HG03045 (cell line): ENCODE data around the gene TAAR6.
"Not testable (repeated sequence)": the region's sequence is repeated elsewhere in the genome, so short reads cannot be mapped to it uniquely, and the experiment has no call there.

ENCODE experiments used
- ATAC-seq: cut with Tn5 transposase; IDR thresholded peaks from one replicate; pipeline ENCODE4 v1.9.1; 2021; ENCODE audit warnings: mild to moderate bottlenecking, moderate library complexity; ENCODE audit not compliant: unreplicated experiment

TAAR6 gene

GRCh38 chr6:132570221-132570777 is at the start of gene TAAR6:
Gene TAAR6 (plus strand): TSS chr6:132570322. CDS start chr6:132570322, 0 bp downstream.
- ATAC-seq: no peak

DNA sequence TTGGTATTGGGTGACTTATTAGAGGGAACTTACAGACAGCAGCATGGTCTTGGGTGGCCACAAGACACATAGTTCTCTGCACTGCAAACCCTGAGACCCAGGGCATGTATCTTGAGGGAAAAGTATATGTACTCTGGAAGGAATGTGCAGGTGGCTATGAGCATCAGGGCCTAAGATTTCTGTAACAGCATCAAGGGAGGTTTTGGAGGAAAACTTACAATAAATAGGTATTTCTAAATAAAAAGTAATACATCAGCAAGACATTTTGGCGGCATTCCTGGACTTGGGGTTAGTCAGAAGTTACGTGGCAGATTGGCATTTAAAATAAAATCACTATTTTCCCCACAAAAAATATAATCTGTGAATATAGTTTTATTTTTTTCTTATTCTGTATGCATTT is 49.2 kb upstream of the TAAR6 start:
- ATAC-seq: no peak

DNA sequence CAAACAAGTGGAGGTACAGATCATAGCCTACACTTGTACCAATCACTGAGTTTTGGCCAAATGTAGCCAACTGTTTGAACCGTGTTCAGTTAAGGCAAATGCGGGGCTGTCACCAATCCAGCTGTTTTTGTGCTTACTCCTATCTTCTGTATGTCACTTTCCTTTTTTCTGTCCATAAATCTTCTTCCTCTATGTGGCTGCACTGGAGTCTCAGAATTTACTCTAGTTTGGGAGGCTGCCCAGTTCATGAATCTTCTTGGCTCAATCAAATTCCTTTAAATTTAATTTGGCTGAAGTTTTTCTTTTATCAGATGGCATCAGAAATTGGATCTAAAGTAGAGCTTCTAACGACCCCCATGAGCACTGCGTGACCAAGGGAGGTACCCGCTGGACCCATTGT is 45.5 kb upstream of the TAAR6 start:
- ATAC-seq: no peak

DNA sequence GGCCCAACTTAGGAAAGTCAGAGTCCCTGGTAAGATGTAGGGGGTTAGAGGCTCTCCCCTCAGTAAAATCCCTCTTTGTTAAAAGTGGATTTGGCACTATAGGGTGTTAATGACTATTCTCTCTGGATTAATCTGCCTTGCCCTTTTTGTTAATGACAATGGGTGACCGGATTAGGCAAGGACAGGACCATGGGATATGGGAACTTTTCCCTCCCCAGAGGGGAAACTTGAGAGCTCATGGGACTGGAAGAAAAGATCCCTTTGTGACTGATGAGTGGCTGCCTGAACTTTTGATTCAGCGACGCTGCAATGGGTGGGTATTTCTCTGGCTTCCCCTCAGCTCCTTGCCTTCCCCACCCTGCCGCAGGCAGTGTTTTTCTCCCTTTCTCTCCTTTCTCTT is 44.3 kb upstream of the TAAR6 start:
- no peak for ATAC-seq

DNA sequence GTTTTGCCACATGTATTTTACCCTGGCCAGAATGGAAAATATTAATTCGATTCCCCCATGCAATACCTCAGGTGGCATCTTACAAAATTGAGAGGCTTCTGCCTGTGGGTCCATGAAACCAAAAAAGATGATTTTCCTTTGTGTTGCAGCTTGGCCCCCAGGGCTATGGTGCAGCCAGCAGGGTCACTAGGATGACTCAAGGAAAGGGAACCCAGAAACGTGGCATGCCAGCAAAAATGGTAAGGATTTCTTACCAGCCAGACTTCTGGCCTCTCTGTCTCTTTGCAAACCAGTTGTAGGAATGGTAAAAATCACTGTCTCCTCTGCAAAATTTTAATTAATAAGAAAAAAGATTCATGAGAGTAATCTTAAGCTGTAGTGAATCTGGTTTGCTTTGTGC is 43.7 kb upstream of the TAAR6 start:
- ATAC-seq: no peak

GRCh38 chr6:132527791-132528190 is 42.3 kb upstream of the TAAR6 start:
- no peak for ATAC-seq

DNA sequence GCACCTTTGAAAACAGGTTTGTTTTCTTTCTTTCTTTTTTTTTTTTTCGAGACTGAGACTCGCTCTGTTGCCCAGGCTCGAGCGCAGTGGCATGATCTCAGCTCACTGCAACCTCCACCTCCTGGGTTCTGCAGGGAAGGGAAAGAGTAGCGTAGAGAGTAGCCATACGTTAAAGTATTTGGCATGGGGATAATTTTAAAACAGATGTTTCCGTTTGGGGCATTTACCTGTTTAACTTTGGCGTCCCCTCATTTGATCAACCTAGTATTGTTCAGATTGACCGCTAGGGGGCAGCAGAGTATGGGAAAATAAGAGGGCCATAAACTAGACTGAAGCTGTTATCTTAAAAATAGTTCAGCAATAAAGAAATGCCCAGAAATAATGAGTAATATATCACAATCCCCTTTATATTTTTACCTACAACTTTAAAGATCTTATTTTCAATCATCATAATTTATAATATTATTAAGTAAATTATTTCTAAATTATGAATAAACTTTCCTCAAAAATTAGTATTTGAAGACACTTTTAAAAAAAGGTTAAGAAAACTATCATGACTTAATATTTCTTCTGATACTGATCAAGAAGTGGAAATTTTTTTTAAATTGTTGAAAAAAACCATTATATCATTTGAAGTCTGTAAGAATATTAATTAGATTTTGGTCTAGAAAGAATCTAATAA is 39.7 kb upstream of the TAAR6 start:
- ATAC-seq: peak; percentile 90

GRCh38 chr6:132534546-132534945 is 35.6 kb upstream of the TAAR6 start:
- not testable (repeated sequence) for ATAC-seq

DNA sequence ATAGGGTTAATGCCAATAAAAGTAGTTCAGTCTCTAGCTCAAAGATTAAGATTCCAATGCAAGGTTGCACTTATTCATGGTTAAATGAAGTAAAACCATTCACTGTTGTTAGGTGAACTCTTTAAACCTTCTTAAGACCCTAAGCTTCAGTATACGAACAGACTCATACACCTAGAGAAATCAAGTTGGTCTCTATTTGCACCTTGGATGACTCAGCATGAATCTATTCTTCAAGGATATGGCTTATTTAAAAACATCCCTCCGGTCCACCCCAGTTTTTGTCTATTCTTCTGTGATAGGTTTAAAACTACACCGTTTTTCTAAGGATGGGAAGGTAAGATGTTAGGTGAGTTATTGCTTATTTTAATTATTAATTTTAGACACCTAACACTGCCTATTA is 33.0 kb upstream of the TAAR6 start:
- ATAC-seq: no peak

DNA sequence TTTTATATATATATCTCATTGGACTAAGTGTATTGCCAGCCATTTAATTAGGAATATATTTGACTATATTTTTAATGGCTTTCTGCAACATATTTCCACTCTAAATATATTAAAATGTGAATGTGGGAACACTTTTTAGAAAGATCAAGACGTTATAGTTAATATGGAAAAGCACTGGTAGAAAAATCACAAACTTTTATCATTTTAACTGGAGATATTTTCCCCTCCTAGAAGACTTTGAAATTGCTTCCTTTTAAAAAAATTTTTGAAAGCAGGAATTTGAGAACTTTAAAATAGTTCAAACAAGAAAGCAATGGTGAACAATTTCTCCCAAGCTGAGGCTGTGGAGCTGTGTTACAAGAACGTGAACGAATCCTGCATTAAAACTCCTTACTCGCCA is 32.1 kb upstream of the TAAR6 start, which contains the start of gene TAAR9:
Gene TAAR9 (plus strand): TSS at position 301 of the 400 bp plus-strand sequence. CDS start 13 bp downstream, at position 314.
- ATAC-seq: no peak

DNA sequence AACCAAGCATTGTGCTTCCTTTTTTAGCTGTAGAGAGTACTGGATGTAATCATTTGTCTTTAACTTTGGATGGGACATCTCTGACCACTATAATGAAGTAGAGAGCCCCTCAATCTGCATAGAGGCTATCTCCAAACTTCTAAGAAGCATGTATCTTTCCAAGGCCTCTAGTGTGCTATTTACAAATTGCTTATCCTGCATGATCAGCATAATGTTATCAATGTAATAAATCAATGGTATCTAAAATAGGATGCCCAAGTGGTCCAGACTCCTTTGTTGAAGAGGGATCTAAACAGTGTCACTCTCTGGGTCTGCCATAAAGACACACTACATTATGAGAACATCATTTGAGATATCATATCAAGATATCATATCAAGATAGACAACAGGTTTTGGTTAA is 25.3 kb upstream of the TAAR6 start:
- no peak for ATAC-seq

DNA sequence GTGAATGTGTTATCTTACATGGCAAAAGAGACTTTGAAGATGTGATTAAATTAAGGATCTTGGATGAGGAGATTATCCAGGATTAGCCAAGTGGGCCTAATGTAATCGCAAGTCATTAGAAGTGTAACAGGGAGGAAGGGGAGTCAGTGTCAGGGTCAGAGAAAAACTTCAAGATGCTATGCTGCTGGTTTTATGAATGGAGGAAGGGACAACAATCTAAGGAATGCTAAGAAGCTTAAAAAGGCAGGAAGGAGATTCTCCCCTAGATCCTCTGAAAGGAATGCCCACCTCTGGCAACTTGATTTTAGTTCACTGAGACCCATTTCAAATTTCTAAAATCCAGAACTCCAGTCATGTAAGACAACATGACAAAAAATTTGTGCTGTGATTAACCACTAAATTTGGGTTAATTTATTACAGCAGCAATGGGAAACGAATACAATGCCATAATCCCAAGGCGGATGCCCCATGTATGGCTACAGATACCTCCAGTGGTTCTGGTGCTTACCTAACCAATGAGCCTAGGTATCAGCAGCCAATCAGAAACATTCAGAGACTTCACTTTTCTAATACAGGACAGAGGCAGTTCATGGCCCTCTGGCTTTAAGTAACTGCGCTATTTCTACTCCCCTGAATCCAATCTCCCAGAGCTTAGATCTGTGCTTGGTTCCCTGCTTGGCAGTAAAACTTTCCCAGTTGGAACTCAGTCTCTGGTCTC is 21.2 kb upstream of the TAAR6 start:
- ATAC-seq: no peak

DNA sequence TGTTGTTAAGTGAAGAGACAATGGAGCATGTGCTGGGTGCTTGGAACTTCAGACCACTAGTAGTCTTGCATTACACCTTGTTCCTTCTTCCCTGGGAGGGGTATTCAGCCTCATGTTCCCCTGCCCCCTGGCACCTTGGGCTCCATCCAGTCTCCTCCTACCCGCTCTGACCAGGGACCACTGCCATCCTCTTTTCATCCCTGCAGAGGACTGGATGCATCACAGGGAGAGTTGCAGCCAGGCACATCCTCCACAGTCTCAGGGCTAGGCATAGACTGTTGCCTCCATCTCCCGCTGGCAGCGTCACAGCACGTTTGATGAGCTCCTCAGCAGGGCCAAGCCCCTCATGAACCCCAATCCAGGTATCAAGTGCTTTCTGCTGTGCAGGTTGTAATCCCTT is 18.9 kb upstream of the TAAR6 start:
- no peak for ATAC-seq

- ATAC-seq: no peak
These were observed 17.8 kb upstream of the TAAR6 start, which contains the start of gene TAAR8 for GRCh38 chr6:132552372-132552771. Gene TAAR8 (plus strand): TSS chr6:132552672. CDS start chr6:132552693, 21 bp downstream.

GRCh38 chr6:132560087-132560486 is 10.0 kb upstream of the TAAR6 start:
- ATAC-seq: not testable (repeated sequence)

GRCh38 chr6:132566404-132566803 is 3.7 kb upstream of the TAAR6 start:
- no peak for ATAC-seq

- no peak for ATAC-seq
These were observed 2.6 kb upstream of the TAAR6 start for GRCh38 chr6:132567566-132567965.

- no peak for ATAC-seq
These were observed 1.5 kb upstream of the TAAR6 start for GRCh38 chr6:132568611-132569010.

DNA sequence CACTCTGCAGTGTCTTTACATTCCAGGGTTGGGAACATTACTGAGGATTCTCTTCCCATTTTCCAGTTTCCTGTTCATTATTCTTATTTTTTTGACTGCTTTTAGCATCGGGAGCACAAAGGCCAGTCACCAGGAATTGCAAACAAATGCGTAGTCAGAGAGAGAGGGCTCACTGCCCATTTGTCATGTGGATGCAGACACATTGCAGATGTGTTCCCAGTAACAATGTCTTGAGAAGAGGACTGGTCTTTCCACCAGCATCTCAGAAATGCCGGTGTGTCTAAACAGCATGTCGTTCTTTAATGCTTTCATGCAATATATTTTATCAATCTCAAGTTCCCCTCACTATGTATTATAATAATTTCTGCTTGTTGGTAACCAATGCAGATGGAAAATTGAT is 952 bp upstream of the TAAR6 start:
- no peak for ATAC-seq

DNA sequence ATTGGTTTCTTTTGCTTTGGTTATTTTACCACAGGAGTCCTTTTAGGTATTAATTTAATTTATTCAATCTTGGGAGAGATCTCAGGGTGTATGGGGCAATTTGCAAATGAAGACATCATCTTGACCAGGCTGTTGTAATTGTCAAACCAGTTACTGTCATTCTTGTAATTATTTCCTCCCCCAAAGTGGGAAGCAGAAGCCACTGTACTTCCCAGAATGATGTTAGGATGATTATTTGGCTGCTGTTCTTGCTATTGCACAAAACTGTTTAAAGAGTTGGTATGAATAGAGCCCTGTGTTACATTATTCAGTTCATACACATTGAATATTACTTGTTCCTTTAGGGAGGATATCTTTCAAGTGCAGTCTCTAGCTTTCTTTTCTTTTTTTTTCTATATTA is 1.7 kb downstream of the TAAR6 start:
- ATAC-seq: no peak

- no peak for ATAC-seq
These were observed 14.6 kb downstream of the TAAR6 start for GRCh38 chr6:132584698-132585097.

- ATAC-seq: no peak
These were observed 17.3 kb downstream of the TAAR6 start for GRCh38 chr6:132587424-132587823.
